Osteocyte (in vitro differentiated cells): ENCODE data around the gene PTGER1. TPM values are rescaled to one million over a fixed set of nuclear protein-coding genes. Genes with fewer than 3 reads are reported as not detected.

Experiments used
- DNase-seq: peaks from one replicate; pipeline ENCODE4 v3.0.0; 2021; ENCODE audit warnings: mixed read lengths; ENCODE audit not compliant: unreplicated experiment; ENCODE audit errors: extremely low spot score
- H3K27ac Mint-ChIP-seq: one replicate; pipeline ENCODE4 v1.8.0; 2021; ENCODE audit warnings: mild to moderate bottlenecking, mixed read lengths; ENCODE audit not compliant: unreplicated experiment
- H3K27me3 Mint-ChIP-seq: one replicate; pipeline ENCODE4 v1.8.0; 2021; ENCODE audit warnings: mixed read lengths; ENCODE audit not compliant: unreplicated experiment
- H3K36me3 Mint-ChIP-seq: one replicate; pipeline ENCODE4 v1.8.0; 2021; ENCODE audit warnings: mixed read lengths; ENCODE audit not compliant: unreplicated experiment
- H3K4me1 Mint-ChIP-seq: one replicate; pipeline ENCODE4 v1.8.0; 2021; ENCODE audit warnings: mixed read lengths; ENCODE audit not compliant: unreplicated experiment
- H3K4me3 Mint-ChIP-seq: one replicate; pipeline ENCODE4 v1.8.0; 2021; ENCODE audit warnings: mild to moderate bottlenecking, moderate library complexity, mixed read lengths; ENCODE audit not compliant: unreplicated experiment
- H3K9me3 Mint-ChIP-seq: one replicate; pipeline ENCODE4 v1.8.0; 2021; ENCODE audit warnings: mixed read lengths; ENCODE audit not compliant: unreplicated experiment
- total RNA-seq: library from RNA; stranded (reverse); gene quantifications from 2 replicates; pipeline ENCODE4 v1.2.1, GENCODE V29; 2021
- TF ChIP-seq, protein P1 (sequence below): fragments of 200-600 bp; sonication (generic); IDR thresholded peaks from 2 replicates; pipeline ENCODE4 v1.5.0; 2021; ENCODE audit warnings: antibody characterized with exemption, mild to moderate bottlenecking, moderate library complexity

Gene PTGER1
- total RNA-seq, 1 donor from 2014 or later: 1.0 TPM

DNA sequence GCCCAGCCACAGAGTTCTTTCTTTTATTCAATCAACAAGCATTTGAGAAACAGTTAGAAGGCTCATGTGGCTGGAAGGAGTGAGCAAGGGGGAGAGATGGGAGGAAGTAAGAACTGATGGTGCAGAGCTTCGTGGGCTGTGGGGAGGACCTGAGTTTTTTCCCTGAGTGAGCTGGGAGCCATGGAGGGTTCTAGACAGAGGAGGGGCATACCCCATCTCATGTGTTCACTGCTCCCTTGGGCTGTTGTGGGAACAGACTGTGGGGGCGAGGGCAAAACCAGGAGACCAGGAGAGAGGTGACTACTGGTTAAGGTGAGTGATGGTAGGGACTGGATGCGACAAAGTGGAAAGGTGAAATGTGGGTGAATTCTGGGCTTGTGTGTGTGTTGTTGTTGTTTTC, 44.4 kb downstream of the PTGER1 start:
- TF ChIP-seq, protein P1, sequence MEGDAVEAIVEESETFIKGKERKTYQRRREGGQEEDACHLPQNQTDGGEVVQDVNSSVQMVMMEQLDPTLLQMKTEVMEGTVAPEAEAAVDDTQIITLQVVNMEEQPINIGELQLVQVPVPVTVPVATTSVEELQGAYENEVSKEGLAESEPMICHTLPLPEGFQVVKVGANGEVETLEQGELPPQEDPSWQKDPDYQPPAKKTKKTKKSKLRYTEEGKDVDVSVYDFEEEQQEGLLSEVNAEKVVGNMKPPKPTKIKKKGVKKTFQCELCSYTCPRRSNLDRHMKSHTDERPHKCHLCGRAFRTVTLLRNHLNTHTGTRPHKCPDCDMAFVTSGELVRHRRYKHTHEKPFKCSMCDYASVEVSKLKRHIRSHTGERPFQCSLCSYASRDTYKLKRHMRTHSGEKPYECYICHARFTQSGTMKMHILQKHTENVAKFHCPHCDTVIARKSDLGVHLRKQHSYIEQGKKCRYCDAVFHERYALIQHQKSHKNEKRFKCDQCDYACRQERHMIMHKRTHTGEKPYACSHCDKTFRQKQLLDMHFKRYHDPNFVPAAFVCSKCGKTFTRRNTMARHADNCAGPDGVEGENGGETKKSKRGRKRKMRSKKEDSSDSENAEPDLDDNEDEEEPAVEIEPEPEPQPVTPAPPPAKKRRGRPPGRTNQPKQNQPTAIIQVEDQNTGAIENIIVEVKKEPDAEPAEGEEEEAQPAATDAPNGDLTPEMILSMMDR: no peak
- Mint-ChIP-seq H3K4me3 (no peak overlapping the region), H3K27ac (no peak overlapping the region)

GRCh38 chr19:14428882-14429416, 46.2 kb downstream of the PTGER1 start:
- TF ChIP-seq, protein P1: no peak
- H3K9me3 Mint-ChIP-seq: no peaks in the 10 kb centered on the region
- H3K36me3 Mint-ChIP-seq: no peaks in the 10 kb centered on the region
- H3K4me1 Mint-ChIP-seq: peaks cover 9% of the 10 kb centered on the region
- peaks cover 7% of the 10 kb centered on the region for H3K27me3 Mint-ChIP-seq
- no peak for DNase-seq
- no peak overlapping the region for H3K4me3 Mint-ChIP-seq
- no peak overlapping the region for H3K27ac Mint-ChIP-seq

More for the DNA sequence above, 44.4 kb downstream of the PTGER1 start:
- DNase-seq: no peak
- H3K4me1 Mint-ChIP-seq: peaks cover 26% of the 10 kb centered on the region
- H3K27me3 Mint-ChIP-seq: peaks cover 7% of the 10 kb centered on the region
- H3K9me3 Mint-ChIP-seq: no peaks in the 10 kb centered on the region
- no peaks in the 10 kb centered on the region for H3K36me3 Mint-ChIP-seq

DNA sequence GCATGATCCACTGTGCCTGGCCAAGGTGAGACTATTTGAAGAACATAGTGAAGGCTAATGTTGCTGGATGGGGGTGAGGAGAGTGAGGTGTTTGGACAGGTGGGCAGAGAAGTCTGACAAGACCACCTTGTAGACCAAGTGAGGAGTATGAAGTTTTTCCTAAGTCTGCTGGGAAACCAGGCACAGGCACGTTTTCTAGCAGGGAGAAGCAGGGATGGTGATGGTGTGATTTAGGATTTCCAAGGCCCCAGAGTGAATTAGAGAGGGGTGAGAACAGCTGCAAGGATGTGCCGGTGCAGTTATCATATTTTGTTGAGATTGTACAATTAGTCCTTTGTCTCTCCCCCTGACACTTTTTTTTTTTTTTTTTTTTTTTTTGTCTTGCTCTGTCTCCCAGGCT, 47.7 kb downstream of the PTGER1 start:
- Mint-ChIP-seq H3K4me1 (peaks cover 7% of the 10 kb centered on the region), H3K27me3 (peaks cover 7% of the 10 kb centered on the region), H3K9me3 (no peaks in the 10 kb centered on the region), H3K36me3 (no peaks in the 10 kb centered on the region), H3K27ac (no peak overlapping the region), H3K4me3 (no peak overlapping the region)
- TF ChIP-seq, protein P1: no peak
- DNase-seq: no peak

- no peaks in the 10 kb centered on the region for H3K36me3 Mint-ChIP-seq
- no peak overlapping the region for H3K27ac Mint-ChIP-seq
Measured at GRCh38 chr19:14425696-14426138, 49.4 kb downstream of the PTGER1 start.

More at GRCh38 chr19:14425696-14426138, 49.4 kb downstream of the PTGER1 start:
- H3K9me3 Mint-ChIP-seq: no peaks in the 10 kb centered on the region
- H3K27me3 Mint-ChIP-seq: peaks cover 3% of the 10 kb centered on the region
- no peak for DNase-seq
- H3K4me3 Mint-ChIP-seq: no peak overlapping the region
- TF ChIP-seq, protein P1: no peak
- no peaks in the 10 kb centered on the region for H3K4me1 Mint-ChIP-seq

Other genes with a start within 250 kb of the PTGER1 start
- 2.0 and 2.1 TPM in 2 replicates for gene ADGRE5, start 93.9 kb downstream of the PTGER1 start, total RNA-seq
- gene DDX39A, start 56.0 kb downstream of the PTGER1 start, total RNA-seq: 66.0 and 71.0 TPM in 2 replicates
- gene PKN1, start 42.0 kb downstream of the PTGER1 start, total RNA-seq: 151 and 162 TPM in 2 replicates
- 89.0 and 90.3 TPM in 2 replicates for gene GIPC1, start 20.8 kb upstream of the PTGER1 start, total RNA-seq
- 80.0 and 84.6 TPM in 2 replicates for gene DNAJB1, start 43.0 kb upstream of the PTGER1 start, total RNA-seq
- 136 and 139 TPM in 2 replicates for gene TECR, start 54.2 kb upstream of the PTGER1 start, total RNA-seq
- 149 and 158 TPM in 2 replicates for gene NDUFB7, start 96.7 kb upstream of the PTGER1 start, total RNA-seq
- gene CLEC17A, start 107.7 kb upstream of the PTGER1 start, total RNA-seq: not detected in 2 replicates
- gene ADGRE3, start 199.5 kb upstream of the PTGER1 start, total RNA-seq: not detected in 2 replicates
- gene ZNF333, start 214.7 kb upstream of the PTGER1 start, total RNA-seq: 23.0 and 26.2 TPM in 2 replicates